K562 (cell line): Measurements from ENCODE around the gene BEST1. TPM values are rescaled to one million over a fixed set of nuclear protein-coding genes. Genes with fewer than 3 reads are reported as not detected.

Source experiments
- CREM ChIP-seq: IDR thresholded peaks from 2 replicates; pipeline ENCODE4 v1.6.1; 2014; ENCODE audit warnings: antibody characterized with exemption, low read depth
- HINFP ChIP-seq: fragments of 450-650 bp; conservative IDR thresholded peaks from 2 replicates; pipeline ENCODE4 v1.6.1; 2016; ENCODE audit warnings: missing genetic modification characterization, low read depth, mild to moderate bottlenecking, control low read depth, missing compliant biosample characterization
- KLF16 ChIP-seq: IDR thresholded peaks from 2 replicates; pipeline ENCODE4 v1.6.1; 2016; ENCODE audit warnings: antibody characterized with exemption
- MLX ChIP-seq, 2 experiments: fragments of 450-650 bp in 1 of 2; sonication (generic) in 1 of 2; formaldehyde crosslinking; conservative IDR thresholded peaks; 2 replicates each; pipeline versions ENCODE4 v1.4.0 to v1.8.1; 2020 to 2022; ENCODE audit warnings: mild to moderate bottlenecking in 1 of 2, missing genetic modification reagents in 1 of 2
- RB1 ChIP-seq: fragments of 450-650 bp; IDR thresholded peaks from 2 replicates; pipeline ENCODE4 v1.6.1; 2017; ENCODE audit warnings: low read depth, mild to moderate bottlenecking
- RCOR1 ChIP-seq, 2 experiments: IDR thresholded peaks; 2 replicates each; pipeline ENCODE4 v1.6.1; 2012; ENCODE audit warnings: low read depth in 2 of 2, low read length in 2 of 2, borderline replicate concordance in 1 of 2, improper control_type of control experiment in 1 of 2
- SMC3 ChIP-seq: conservative IDR thresholded peaks from 2 replicates; pipeline ENCODE4 v1.6.1; 2011; ENCODE audit warnings: low read depth, low read length, improper control_type of control experiment; ENCODE audit not compliant: insufficient read depth
- SRSF7 ChIP-seq: fragments of 200-400 bp; formaldehyde crosslinking; optimal IDR thresholded peaks from 2 replicates; pipeline ENCODE3; 2017; ENCODE audit warnings: mild to moderate bottlenecking, low read depth, low read length
- TCF7L2 ChIP-seq: fragments of 150-350 bp; IDR thresholded peaks from 2 replicates; pipeline ENCODE4 v1.6.1; 2016; ENCODE audit warnings: low read depth, mild to moderate bottlenecking, low read length, moderate library complexity
- USF1 ChIP-seq: sonication (generic); formaldehyde crosslinking; IDR thresholded peaks from 2 replicates; pipeline ENCODE4 v1.9.0; 2022; ENCODE audit warnings: mild to moderate bottlenecking, missing genetic modification reagents
- ZNF12 ChIP-seq: sonication (generic); formaldehyde crosslinking; IDR thresholded peaks from 2 replicates; pipeline ENCODE4 v1.4.0; 2020; ENCODE audit warnings: mild to moderate bottlenecking, missing genetic modification reagents
- ZNF277 ChIP-seq: fragments of 250-450 bp; sonication (Bioruptor Pico); IDR thresholded peaks from 2 replicates; pipeline ENCODE4 v1.8.0; 2022; ENCODE audit warnings: inconsistent platforms, mild to moderate bottlenecking, moderate library complexity, borderline replicate concordance
- ZNF280A ChIP-seq: fragments of 450-650 bp; IDR thresholded peaks from 2 replicates; pipeline ENCODE4 v1.6.1; 2018; ENCODE audit warnings: mild to moderate bottlenecking, low read depth; ENCODE audit not compliant: partially characterized antibody
- ZNF592 ChIP-seq: fragments of 450-650 bp; IDR thresholded peaks from 2 replicates; pipeline ENCODE4 v1.6.1; 2017; ENCODE audit warnings: antibody characterized with exemption, mild to moderate bottlenecking
- ZNF77 ChIP-seq: fragments of 250-450 bp; sonication (Bioruptor Pico); IDR thresholded peaks from 2 replicates; pipeline ENCODE4 v1.5.0; 2020
- polyA plus RNA-seq, 8 experiments: library from polyadenylated mRNA; depleted of rRNA in 4 of 8; stranded (reverse) in 5 of 8; unstranded in 3 of 8; fragments of >200 nt; fragmentation: Nextera tagmentation in 2 of 8; fragmentation: Illumina TruSeq in 1 of 8; extraction: Ambion mirVana in 2 of 8; extraction: Trizol in 1 of 8; gene quantifications; 2 replicates each; pipeline versions ENCODE4 v1.2.1 to v1.2.3, GENCODE V29; 2011 to 2014; ENCODE audit warnings: inconsistent platforms in 1 of 8, missing spikeins in 1 of 8
- total RNA-seq, 7 experiments: library from RNA; depleted of rRNA in 6 of 7; stranded (reverse); fragments of >200 nt in 6 of 7; fragmentation: Illumina TruSeq in 2 of 7; extraction: Trizol in 2 of 7; gene quantifications; 2 replicates each; pipeline versions ENCODE4 v1.2.1 to v1.2.3, GENCODE V29; 2011 to 2021; ENCODE audit warnings: low replicate concordance in 1 of 7

Gene BEST1
- total and polyA plus RNA-seq, 9 of the 15 experiments (the other 6 are each of a cell fraction or from before 2014, with no cell fraction given) = 0.07 to 1.3 (median 0.40) TPM

GRCh38 chr11:61901397-61901796 lies 48.8 kb upstream of the BEST1 start (continued):
- no peak for TF ChIP-seq SRSF7
- no peak for TF ChIP-seq USF1 (CRISPR knock-in tag)
- TF ChIP-seq MLX (CRISPR knock-in tag; conservative IDR thresholded peaks at IDR 0.05) = no peak
- TF ChIP-seq CREM = no peak
- no peak for TF ChIP-seq TCF7L2
- 0 out of 2 replicates have a peak, but pooled peaks have one; percentile 16 for TF ChIP-seq SMC3
- 0 out of 4 replicates have a peak, but pooled peaks of 1 of the 2 experiments have one; percentile 14 for TF ChIP-seq RCOR1 (IDR thresholded peaks at IDR 0.05; ENCODE audit: borderline replicate concordance in 1 of 2, low read depth in 2 of 2, low read length in 2 of 2)
- TF ChIP-seq KLF16 = no peak
- no peak for TF ChIP-seq ZNF277 (CRISPR knock-in tag)
- TF ChIP-seq HINFP (tag) = no peak
- TF ChIP-seq ZNF592 = no peak
- no peak for TF ChIP-seq ZNF12 (CRISPR knock-in tag)
- no peak for TF ChIP-seq ZNF280A
- TF ChIP-seq RB1 = no peak
- no peak for TF ChIP-seq ZNF77 (CRISPR knock-in tag)
